Embryonic facial prominence (tissue), 1 donor: ENCODE results near the gene PTPRK.
A peak's percentile ranks its signal among the peaks of the same experiment; 100 is the strongest.
"Not testable (repeated sequence)": the region's sequence is repeated elsewhere in the genome, so short reads cannot be mapped to it uniquely, and the experiment has no call there.

Source experiments
- DNase-seq: peaks from one replicate; pipeline ENCODE4 v3.0.0-alpha.2; 2016; ENCODE audit errors: extremely low spot score

Gene PTPRK

GRCh38 chr6:127956260-127956888, 564.0 kb downstream of the PTPRK start:
- no peak for DNase-seq

GRCh38 chr6:127954082-127954481, 566.3 kb downstream of the PTPRK start:
- no peak for DNase-seq

GRCh38 chr6:127952831-127953230, 567.6 kb downstream of the PTPRK start:
- DNase-seq = no peak

GRCh38 chr6:127952176-127952575, 568.2 kb downstream of the PTPRK start:
- no peak for DNase-seq

GRCh38 chr6:127951172-127951917, 569.1 kb downstream of the PTPRK start:
- DNase-seq = no peak

GRCh38 chr6:127950566-127951145, 569.7 kb downstream of the PTPRK start:
- no peak for DNase-seq

GRCh38 chr6:127949251-127949650, 571.1 kb downstream of the PTPRK start:
- DNase-seq = no peak

GRCh38 chr6:127946388-127946787, 574.0 kb downstream of the PTPRK start:
- no peak for DNase-seq

- DNase-seq = no peak
Measured at GRCh38 chr6:127945434-127946097, 574.8 kb downstream of the PTPRK start.

GRCh38 chr6:127941228-127941627, 579.2 kb downstream of the PTPRK start:
- DNase-seq = no peak

GRCh38 chr6:127939442-127940066, 580.8 kb downstream of the PTPRK start:
- peak; percentile 55 for DNase-seq

GRCh38 chr6:127938701-127939100, 581.7 kb downstream of the PTPRK start:
- DNase-seq = no peak

GRCh38 chr6:127937747-127938146, 582.7 kb downstream of the PTPRK start:
- DNase-seq = no peak

- no peak for DNase-seq
Measured at GRCh38 chr6:127937102-127937501, 583.3 kb downstream of the PTPRK start.

GRCh38 chr6:127934956-127935355, 585.4 kb downstream of the PTPRK start:
- DNase-seq = no peak

- DNase-seq = no peak
Measured at GRCh38 chr6:127933852-127934840, 586.3 kb downstream of the PTPRK start.

- DNase-seq = no peak
Measured at GRCh38 chr6:127933137-127933536, 587.3 kb downstream of the PTPRK start.

GRCh38 chr6:127932708-127933107, 587.7 kb downstream of the PTPRK start:
- no peak for DNase-seq

GRCh38 chr6:127926441-127926840, 594.0 kb downstream of the PTPRK start:
- not testable (repeated sequence) for DNase-seq

- DNase-seq = no peak
Measured at GRCh38 chr6:127924440-127924839, 596.0 kb downstream of the PTPRK start.

- no peak for DNase-seq
Measured at GRCh38 chr6:127924031-127924430, 596.4 kb downstream of the PTPRK start.
